ENCODE measurements around the gene DTHD1. TPM values are rescaled to one million over a fixed set of nuclear protein-coding genes. Genes with fewer than 3 reads are reported as not detected.

DTHD1 gene
- total RNA-seq, 4 donors from 2014 or later = 0.19 to 1.0 (median 0.30) TPM

- DNase-seq = no peak
- no peaks in the 10 kb centered on the region for H3K9me3 ChIP-seq
- no peaks in the 10 kb centered on the region for H3K36me3 ChIP-seq
- TF ChIP-seq POLR2A (IDR thresholded peaks at IDR 0.05) = no peak
- TF ChIP-seq, protein P1, sequence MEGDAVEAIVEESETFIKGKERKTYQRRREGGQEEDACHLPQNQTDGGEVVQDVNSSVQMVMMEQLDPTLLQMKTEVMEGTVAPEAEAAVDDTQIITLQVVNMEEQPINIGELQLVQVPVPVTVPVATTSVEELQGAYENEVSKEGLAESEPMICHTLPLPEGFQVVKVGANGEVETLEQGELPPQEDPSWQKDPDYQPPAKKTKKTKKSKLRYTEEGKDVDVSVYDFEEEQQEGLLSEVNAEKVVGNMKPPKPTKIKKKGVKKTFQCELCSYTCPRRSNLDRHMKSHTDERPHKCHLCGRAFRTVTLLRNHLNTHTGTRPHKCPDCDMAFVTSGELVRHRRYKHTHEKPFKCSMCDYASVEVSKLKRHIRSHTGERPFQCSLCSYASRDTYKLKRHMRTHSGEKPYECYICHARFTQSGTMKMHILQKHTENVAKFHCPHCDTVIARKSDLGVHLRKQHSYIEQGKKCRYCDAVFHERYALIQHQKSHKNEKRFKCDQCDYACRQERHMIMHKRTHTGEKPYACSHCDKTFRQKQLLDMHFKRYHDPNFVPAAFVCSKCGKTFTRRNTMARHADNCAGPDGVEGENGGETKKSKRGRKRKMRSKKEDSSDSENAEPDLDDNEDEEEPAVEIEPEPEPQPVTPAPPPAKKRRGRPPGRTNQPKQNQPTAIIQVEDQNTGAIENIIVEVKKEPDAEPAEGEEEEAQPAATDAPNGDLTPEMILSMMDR (IDR thresholded peaks at IDR 0.05) = no peak
- 62 to 71% methylated on average over 4 of the region's 4 CpGs for WGBS, 2 donors
- no peak overlapping the region for H3K27ac ChIP-seq
- H3K4me3 ChIP-seq = no peak overlapping the region
- H3K27me3 ChIP-seq = no peaks in the 10 kb centered on the region
- intact Hi-C loops (cut with DNase I) = no loop called here
- H3K4me1 ChIP-seq = no peaks in the 10 kb centered on the region
Measured at GRCh38 chr4:36349938-36350549, 68.6 kb downstream of the DTHD1 start.

DNA sequence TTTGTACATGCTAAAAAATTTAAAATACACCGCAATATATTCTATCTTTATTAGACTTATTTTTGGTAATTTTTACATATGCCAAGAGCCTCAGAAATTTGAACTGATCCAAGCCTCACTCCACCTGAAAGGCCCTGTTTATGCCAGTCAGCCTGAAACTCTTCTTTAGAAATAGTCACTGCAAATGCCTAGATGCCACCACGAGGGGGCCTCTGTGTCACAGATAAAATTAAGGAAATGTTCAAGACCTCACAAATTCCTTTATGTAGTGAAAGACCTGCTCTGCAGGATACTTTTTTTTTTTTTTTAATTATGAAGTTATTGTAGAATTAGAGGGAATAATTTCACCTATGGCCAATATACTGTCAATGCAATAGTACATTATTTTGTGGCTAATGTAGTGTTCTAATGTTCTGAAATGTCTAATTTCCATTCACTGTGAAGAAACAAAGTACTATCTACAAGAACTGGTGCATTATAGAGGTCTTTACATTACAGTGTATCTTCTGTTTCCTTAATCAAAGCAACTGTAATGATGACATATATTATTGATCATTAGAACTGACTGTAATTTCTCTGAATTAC lies 69.8 kb downstream of the DTHD1 start:
- peak; percentile 7 for DNase-seq
- intact Hi-C loops (cut with DNase I) = no loop called here
- H3K4me1 ChIP-seq = no peaks in the 10 kb centered on the region
- H3K27me3 ChIP-seq = no peaks in the 10 kb centered on the region
- no peak overlapping the region for H3K4me3 ChIP-seq
- H3K36me3 ChIP-seq = no peaks in the 10 kb centered on the region
- H3K9me3 ChIP-seq = no peaks in the 10 kb centered on the region
- TF ChIP-seq POLR2A (IDR thresholded peaks at IDR 0.05) = no peak
- TF ChIP-seq, protein P1 (IDR thresholded peaks at IDR 0.05) = peak; percentile 39 to 75 (median 66)
- no peak overlapping the region for H3K27ac ChIP-seq
- 4 to 11% methylated on average over 2 of the region's 2 CpGs for WGBS, 2 donors

- TF ChIP-seq, protein P1 (IDR thresholded peaks at IDR 0.05) = no peak
- no peak for TF ChIP-seq POLR2A (IDR thresholded peaks at IDR 0.05)
- Histone ChIP-seq H3K9me3 (no peaks in the 10 kb centered on the region), H3K27ac (no peak overlapping the region), H3K27me3 (no peaks in the 10 kb centered on the region), H3K4me3 (no peak overlapping the region), H3K4me1 (no peaks in the 10 kb centered on the region), H3K36me3 (no peaks in the 10 kb centered on the region)
- 20 to 29% methylated on average over 2 of the region's 2 CpGs for WGBS, 2 donors
- no peak for DNase-seq
- intact Hi-C loops (cut with DNase I) = no loop called here
Measured at GRCh38 chr4:36353998-36354397, 72.6 kb downstream of the DTHD1 start.

DNA sequence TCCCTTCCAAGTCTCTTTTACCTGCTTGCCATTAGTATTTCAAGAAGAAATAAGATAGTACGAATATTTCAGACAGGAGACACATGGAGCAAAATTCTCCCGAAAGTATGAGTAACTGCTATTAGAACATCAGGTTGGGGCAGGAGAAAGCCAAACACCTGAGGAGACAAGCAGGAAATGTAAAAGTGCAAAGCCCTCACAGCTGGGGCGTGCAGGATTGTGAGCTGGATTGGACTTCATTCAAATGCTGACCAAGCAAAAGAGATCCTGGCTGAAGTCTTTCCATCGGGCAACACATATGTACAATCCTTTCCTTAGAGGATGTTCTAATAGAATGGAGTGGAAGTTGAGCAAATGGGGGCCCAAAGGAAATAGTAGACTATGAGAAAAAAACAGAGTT lies 76.8 kb downstream of the DTHD1 start:
- Histone ChIP-seq H3K27ac (no peak overlapping the region), H3K4me1 (no peaks in the 10 kb centered on the region), H3K27me3 (no peaks in the 10 kb centered on the region), H3K9me3 (no peaks in the 10 kb centered on the region), H3K4me3 (no peak overlapping the region), H3K36me3 (no peaks in the 10 kb centered on the region)
- TF ChIP-seq POLR2A (IDR thresholded peaks at IDR 0.05) = no peak
- TF ChIP-seq, protein P1 (IDR thresholded peaks at IDR 0.05) = no peak
- intact Hi-C loops (cut with DNase I) = no loop called here
- WGBS, 2 donors = 34 to 40% methylated on average over 4 of the region's 4 CpGs
- no peak for DNase-seq

- no peaks in the 10 kb centered on the region for H3K4me1 ChIP-seq
- no peaks in the 10 kb centered on the region for H3K27me3 ChIP-seq
- no peak for DNase-seq
- no peak for TF ChIP-seq POLR2A (IDR thresholded peaks at IDR 0.05)
- TF ChIP-seq, protein P1 (IDR thresholded peaks at IDR 0.05) = no peak
- H3K36me3 ChIP-seq = no peaks in the 10 kb centered on the region
- intact Hi-C loops (cut with DNase I) = no loop called here
- H3K4me3 ChIP-seq = no peak overlapping the region
- H3K9me3 ChIP-seq = no peaks in the 10 kb centered on the region
- H3K27ac ChIP-seq = no peak overlapping the region
Measured at GRCh38 chr4:36360755-36361154, 79.3 kb downstream of the DTHD1 start.
